Nucleus accumbens (tissue), 56 donors: Measurements from ENCODE around the gene GALNT17.
A peak's percentile ranks its signal among the peaks of the same experiment; 100 is the strongest.

Experiments used
- DNase-seq, 56 donors: peaks; one replicate each; lab custom pipeline; 2025; lab: John Stamatoyannopoulos, UW

GALNT17 gene

GRCh38 chr7:71430246-71430645 lies 298.3 kb downstream of the GALNT17 start:
- no peak for DNase-seq

GRCh38 chr7:71439321-71439720 lies 307.4 kb downstream of the GALNT17 start:
- peak in 15 of 56 donors; percentile 3 to 46 (median 10) for DNase-seq

- peak in 6 of 56 donors; percentile 5 to 44 (median 8) for DNase-seq
Observed at GRCh38 chr7:71442492-71443190, 310.7 kb downstream of the GALNT17 start.

- no peak for DNase-seq
Observed at GRCh38 chr7:71443191-71443530, 311.2 kb downstream of the GALNT17 start.

- no peak for DNase-seq
Observed at GRCh38 chr7:71444130-71444529, 312.2 kb downstream of the GALNT17 start.

- DNase-seq = no peak
Observed at GRCh38 chr7:71453630-71454029, 321.7 kb downstream of the GALNT17 start.

GRCh38 chr7:71454981-71455380 lies 323.0 kb downstream of the GALNT17 start:
- DNase-seq = no peak

- DNase-seq = no peak
Observed at GRCh38 chr7:71457021-71457420, 325.1 kb downstream of the GALNT17 start.

- DNase-seq = no peak
Observed at GRCh38 chr7:71457846-71458590, 326.1 kb downstream of the GALNT17 start.

GRCh38 chr7:71459132-71459531 lies 327.2 kb downstream of the GALNT17 start:
- DNase-seq = no peak

- no peak for DNase-seq
Observed at GRCh38 chr7:71461572-71461971, 329.6 kb downstream of the GALNT17 start.

- no peak for DNase-seq
Observed at GRCh38 chr7:71465741-71466189, 333.8 kb downstream of the GALNT17 start.

GRCh38 chr7:71466448-71467145 lies 334.7 kb downstream of the GALNT17 start:
- DNase-seq = no peak

GRCh38 chr7:71470326-71470725 lies 338.4 kb downstream of the GALNT17 start:
- DNase-seq = no peak

- DNase-seq = no peak
Observed at GRCh38 chr7:71470830-71471229, 338.9 kb downstream of the GALNT17 start.

GRCh38 chr7:71472962-71473361 lies 341.0 kb downstream of the GALNT17 start:
- DNase-seq = no peak

- DNase-seq = no peak
Observed at GRCh38 chr7:71473366-71473967, 341.5 kb downstream of the GALNT17 start.

GRCh38 chr7:71477441-71477840 lies 345.5 kb downstream of the GALNT17 start:
- DNase-seq = no peak

GRCh38 chr7:71479231-71479630 lies 347.3 kb downstream of the GALNT17 start:
- no peak for DNase-seq

- DNase-seq = peak in 8 of 56 donors; percentile 1 to 8 (median 2)
Observed at GRCh38 chr7:71480791-71481190, 348.8 kb downstream of the GALNT17 start.

- DNase-seq = no peak
Observed at GRCh38 chr7:71482284-71482683, 350.3 kb downstream of the GALNT17 start.
